Endothelial cell of umbilical vein (primary cell): ENCODE results near the gene SPNS2.

Source experiments
- CTCF ChIP-seq, 2 donors: IDR thresholded peaks; 1 replicate in 1 of 2; 2 replicates in 1 of 2; pipeline ENCODE4 v1.5.1; 2011; ENCODE audit warnings: low read length in 2 of 2, mild to moderate bottlenecking in 2 of 2, moderate library complexity in 2 of 2, control low read depth in 1 of 2, inconsistent platforms in 1 of 2, low read depth in 1 of 2; ENCODE audit not compliant: insufficient read depth in 1 of 2; ENCODE audit errors: extremely low read depth in 1 of 2
- EZH2 ChIP-seq: IDR thresholded peaks from 2 replicates; pipeline ENCODE4 v1.6.1; 2012; ENCODE audit warnings: borderline replicate concordance, low read depth, mild to moderate bottlenecking, moderate library complexity, low read length, inconsistent platforms; ENCODE audit not compliant: severe bottlenecking
- MAX ChIP-seq: IDR thresholded peaks from 2 replicates; pipeline ENCODE4 v1.6.1; 2011; ENCODE audit not compliant: insufficient read depth, insufficient read length
- MYC ChIP-seq: IDR thresholded peaks from one replicate; pipeline ENCODE4 v1.6.1; 2011; ENCODE audit warnings: mild to moderate bottlenecking, low read depth, low read length
- POLR2A ChIP-seq: IDR thresholded peaks from 2 replicates; pipeline ENCODE4 v1.6.1; 2012; ENCODE audit warnings: low read depth, mild to moderate bottlenecking, control low read depth, low read length
- POLR2AphosphoS5 ChIP-seq: IDR thresholded peaks from 2 replicates; pipeline ENCODE4 v1.6.1; 2012; ENCODE audit warnings: low read depth, mild to moderate bottlenecking, control low read depth, low read length, moderate library complexity; ENCODE audit not compliant: insufficient read depth

- TF ChIP-seq MAX = no peak
- TF ChIP-seq CTCF (IDR thresholded peaks at IDR 0.05; ENCODE audit: extremely low read depth in 1 of 2, insufficient read depth in 1 of 2, low read depth in 1 of 2, low read length in 2 of 2) = no peak
- no peak for TF ChIP-seq EZH2
- no peak for TF ChIP-seq POLR2A
- TF ChIP-seq POLR2AphosphoS5 = no peak
- TF ChIP-seq MYC = no peak
Observed at GRCh38 chr17:4487296-4487695, 11.4 kb upstream of the SPNS2 start.
